Measurements from ENCODE around the gene TOP1. TPM values are rescaled to one million over a fixed set of nuclear protein-coding genes. Genes with fewer than 3 reads are reported as not detected.
A peak's percentile ranks its signal among the peaks of the same experiment; 100 is the strongest.

Gene TOP1
- total and polyA plus RNA-seq, 12 donors: 19.6 to 96.6 (median 27.3) TPM

- Histone ChIP-seq H3K36me3 (replicated peaks in 1 of 2) (peaks cover 0 to 43% of the 10 kb centered on the region in 2 donors), H3K4me3 (no peak overlapping the region), H3K27ac (no peak overlapping the region), H3K27me3 (no peaks in the 10 kb centered on the region), H3K9me3 (replicated peaks in 1 of 3) (no peaks in the 10 kb centered on the region), H3K4me1 (replicated peaks in 1 of 2) (peaks cover 0 to 12% of the 10 kb centered on the region in 2 donors)
- TF ChIP-seq POLR2A (IDR thresholded peaks at IDR 0.05) (no peak), CTCF (IDR thresholded peaks at IDR 0.05) (no peak)
- DNase-seq: no peak
- intact Hi-C loops (cut with DNase I): no loop called here
- WGBS, 4 donors: 86 to 96% (median 89%) methylated on average over 2 of the region's 2 CpGs
These were observed 132.1 kb downstream of the TOP1 start for GRCh38 chr20:41160686-41161085.

- H3K36me3 ChIP-seq (replicated peaks in 1 of 2): peaks cover 0 to 55% of the 10 kb centered on the region in 2 donors
- 22 to 37% (median 34%) methylated on average over 1 of the region's 1 CpG for WGBS, 4 donors
- TF ChIP-seq POLR2A (IDR thresholded peaks at IDR 0.05) (no peak), CTCF (IDR thresholded peaks at IDR 0.05) (no peak)
- no peak overlapping the region for H3K4me3 ChIP-seq
- H3K27ac ChIP-seq: no peak overlapping the region
- intact Hi-C loops (cut with DNase I): no loop called here
- H3K27me3 ChIP-seq: no peaks in the 10 kb centered on the region
- H3K9me3 ChIP-seq (replicated peaks in 1 of 3): no peaks in the 10 kb centered on the region
- DNase-seq: no peak
- peaks cover 0 to 8% of the 10 kb centered on the region in 2 donors for H3K4me1 ChIP-seq (replicated peaks in 1 of 2)
These were observed 133.3 kb downstream of the TOP1 start for GRCh38 chr20:41161886-41162285.

- intact Hi-C loops (cut with DNase I): no loop called here
- Histone ChIP-seq H3K36me3 (replicated peaks in 1 of 2) (peaks cover 0 to 59% of the 10 kb centered on the region in 2 donors), H3K27ac (peak overlapping the region in 1 of 5 donors; percentile 13), H3K4me1 (replicated peaks in 1 of 2) (peaks cover 0 to 6% of the 10 kb centered on the region in 2 donors), H3K9me3 (replicated peaks in 1 of 3) (no peaks in the 10 kb centered on the region), H3K27me3 (no peaks in the 10 kb centered on the region), H3K4me3 (no peak overlapping the region)
- WGBS, 4 donors: 93 to 96% (median 94%) methylated on average over 5 to 11 of the region's 11 CpGs
- no peak for DNase-seq
- TF ChIP-seq CTCF (IDR thresholded peaks at IDR 0.05): no peak
- no peak for TF ChIP-seq POLR2A (IDR thresholded peaks at IDR 0.05)
These were observed 133.8 kb downstream of the TOP1 start for GRCh38 chr20:41162396-41162795.

GRCh38 chr20:41163821-41164220 is 135.2 kb downstream of the TOP1 start:
- peaks cover 0 to 72% of the 10 kb centered on the region in 2 donors for H3K36me3 ChIP-seq (replicated peaks in 1 of 2)
- 87 to 97% (median 94%) methylated on average over 6 to 11 of the region's 11 CpGs for WGBS, 4 donors
- TF ChIP-seq CTCF (IDR thresholded peaks at IDR 0.05) (no peak), POLR2A (IDR thresholded peaks at IDR 0.05) (no peak)
- intact Hi-C loops (cut with DNase I): no loop called here
- H3K4me3 ChIP-seq: no peak overlapping the region
- no peaks in the 10 kb centered on the region for H3K4me1 ChIP-seq (replicated peaks in 1 of 2)
- H3K27ac ChIP-seq: no peak overlapping the region
- H3K9me3 ChIP-seq (replicated peaks in 1 of 3): no peaks in the 10 kb centered on the region
- H3K27me3 ChIP-seq: no peaks in the 10 kb centered on the region
- no peak for DNase-seq
